Breast epithelium (tissue), 3 donors: ENCODE results near the gene UST.

ENCODE experiments used
- POLR2A ChIP-seq: fragments of 450-650 bp; IDR thresholded peaks from one replicate; pipeline ENCODE4 v1.6.1; 2016; ENCODE audit warnings: antibody characterized with exemption, mild to moderate bottlenecking, moderate library complexity
- POLR2AphosphoS5 ChIP-seq, 3 donors: sonication (generic); formaldehyde crosslinking; IDR thresholded peaks; one replicate each; pipeline ENCODE4 v1.6.1; 2017; ENCODE audit warnings: antibody characterized with exemption in 3 of 3
- TF ChIP-seq, protein P1 (sequence below), 3 donors: fragments of 450-650 bp; IDR thresholded peaks; one replicate each; pipeline ENCODE4 v1.5.1; 2016 to 2017; ENCODE audit warnings: antibody characterized with exemption in 3 of 3, mild to moderate bottlenecking in 3 of 3, moderate library complexity in 3 of 3

DNA sequence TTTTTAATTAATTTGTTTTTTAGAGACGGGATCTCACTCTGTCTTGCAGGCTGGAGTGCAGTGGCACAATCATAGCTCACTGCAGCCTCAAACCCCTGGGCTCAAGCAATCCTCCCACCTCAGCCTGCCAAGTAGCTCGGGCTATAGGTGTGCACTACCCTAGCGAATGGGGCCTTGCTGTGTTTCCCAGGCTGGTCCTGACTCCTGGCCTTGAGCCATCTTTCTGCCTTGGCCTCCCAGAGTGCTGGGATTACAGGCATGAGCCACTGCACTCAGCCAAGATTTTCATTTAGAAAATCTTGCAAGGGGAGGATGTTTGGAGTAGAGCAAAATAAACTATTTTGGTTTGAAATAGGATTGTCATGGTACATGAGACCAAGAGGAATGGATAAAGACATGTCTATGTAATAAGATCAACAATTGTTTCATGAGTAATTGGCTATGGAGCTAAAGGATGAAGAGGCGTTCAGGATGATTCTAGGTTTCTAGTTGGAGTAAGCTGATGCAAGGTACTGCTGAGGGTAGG, 237.8 kb downstream of the UST start:
- TF ChIP-seq, protein P1, sequence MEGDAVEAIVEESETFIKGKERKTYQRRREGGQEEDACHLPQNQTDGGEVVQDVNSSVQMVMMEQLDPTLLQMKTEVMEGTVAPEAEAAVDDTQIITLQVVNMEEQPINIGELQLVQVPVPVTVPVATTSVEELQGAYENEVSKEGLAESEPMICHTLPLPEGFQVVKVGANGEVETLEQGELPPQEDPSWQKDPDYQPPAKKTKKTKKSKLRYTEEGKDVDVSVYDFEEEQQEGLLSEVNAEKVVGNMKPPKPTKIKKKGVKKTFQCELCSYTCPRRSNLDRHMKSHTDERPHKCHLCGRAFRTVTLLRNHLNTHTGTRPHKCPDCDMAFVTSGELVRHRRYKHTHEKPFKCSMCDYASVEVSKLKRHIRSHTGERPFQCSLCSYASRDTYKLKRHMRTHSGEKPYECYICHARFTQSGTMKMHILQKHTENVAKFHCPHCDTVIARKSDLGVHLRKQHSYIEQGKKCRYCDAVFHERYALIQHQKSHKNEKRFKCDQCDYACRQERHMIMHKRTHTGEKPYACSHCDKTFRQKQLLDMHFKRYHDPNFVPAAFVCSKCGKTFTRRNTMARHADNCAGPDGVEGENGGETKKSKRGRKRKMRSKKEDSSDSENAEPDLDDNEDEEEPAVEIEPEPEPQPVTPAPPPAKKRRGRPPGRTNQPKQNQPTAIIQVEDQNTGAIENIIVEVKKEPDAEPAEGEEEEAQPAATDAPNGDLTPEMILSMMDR (IDR thresholded peaks at IDR 0.05) = no peak
- TF ChIP-seq POLR2A = no peak
- TF ChIP-seq POLR2AphosphoS5 (IDR thresholded peaks at IDR 0.05) = no peak
